GM10248 (cell line): ENCODE data around the gene UCHL3.

Experiments
- CTCF ChIA-PET: fragments of 300-600 bp; sonication (Branson Sonifier 250); formaldehyde crosslinking; extraction: SDS; loops from one replicate; lab custom pipeline; 2021; ENCODE audit warnings: antibody characterized with exemption; lab: Yijun Ruan, JAX
- POLR2A ChIA-PET: fragments of 350-650 bp; sonication (Branson Sonifier 250); formaldehyde crosslinking; extraction: SDS; loops from one replicate; lab custom pipeline; 2020; ENCODE audit warnings: antibody characterized with exemption; lab: Yijun Ruan, JAX
- DNase-seq: peaks from one replicate; pipeline ENCODE4 v3.0.0; 2012; ENCODE audit errors: extremely low spot score
- CTCF ChIP-seq: IDR thresholded peaks from 2 replicates; pipeline ENCODE4 v1.5.1; 2012; ENCODE audit warnings: mild to moderate bottlenecking, low read depth; ENCODE audit errors: extremely low read depth, missing control alignments, control extremely low read depth

UCHL3 gene

GRCh38 chr13:75620020-75620419 is 70.4 kb downstream of the UCHL3 start:
- CTCF ChIA-PET, result interaction anchor here (0.9 to 3.0 kb wide), 2 partner anchors 8 to 12 kb away, joined by 3 to 14 read pairs; no protein-coding TSS in a partner anchor
- TF ChIP-seq CTCF, result no peak
- POLR2A ChIA-PET, result no interaction called here
- no peak for DNase-seq

- no peak for DNase-seq
- no peak for TF ChIP-seq CTCF
- CTCF ChIA-PET, result interaction anchor here (0.8 to 1.4 kb wide), 4 partner anchors 12 to 75 kb away, joined by 3 to 5 read pairs (median 4); no protein-coding TSS in a partner anchor
- POLR2A ChIA-PET, result no interaction called here
Measured at GRCh38 chr13:75621147-75621546, 71.6 kb downstream of the UCHL3 start.

- TF ChIP-seq CTCF, result no peak
- POLR2A ChIA-PET, result no interaction called here
- CTCF ChIA-PET, result interaction anchor here (1.4 kb wide), 1 partner anchor 20 kb away, joined by 3 read pairs; no protein-coding TSS in a partner anchor
- DNase-seq, result no peak
Measured at GRCh38 chr13:75628801-75629200, 79.2 kb downstream of the UCHL3 start.

GRCh38 chr13:75633285-75633684 is 83.7 kb downstream of the UCHL3 start:
- TF ChIP-seq CTCF, result no peak
- POLR2A ChIA-PET, result no interaction called here
- DNase-seq, result no peak
- CTCF ChIA-PET, result interaction anchor here (1.0 to 2.4 kb wide), 6 partner anchors 11 to 84 kb away, joined by 3 to 14 read pairs (median 4); partner anchors contain the start of gene UCHL3

- ChIA-PET CTCF (no interaction called here), POLR2A (no interaction called here)
- peak; percentile 32 for DNase-seq
- no peak for TF ChIP-seq CTCF
Measured at GRCh38 chr13:75635101-75635827, 85.7 kb downstream of the UCHL3 start.

- ChIA-PET POLR2A (no interaction called here), CTCF (no interaction called here)
- TF ChIP-seq CTCF, result no peak
- peak; percentile 83 for DNase-seq
Measured at GRCh38 chr13:75635828-75636435, 86.3 kb downstream of the UCHL3 start, which contains the start of gene LMO7. TSS of gene LMO7 (plus strand) at chr13:75636330. CDS start at chr13:75636658, 328 bp downstream.
